Coronary artery (tissue), 2 donors: ENCODE data around the gene GTF2A1.
"Not testable (repeated sequence)": the region's sequence is repeated elsewhere in the genome, so short reads cannot be mapped to it uniquely, and the experiment has no call there.

ENCODE experiments used
- DNase-seq: peaks from one replicate; pipeline ENCODE4 v3.0.0-alpha.2; 2017; ENCODE audit warnings: low spot score
- H3K27ac ChIP-seq, 2 donors: fragments of 200-600 bp; sonication (generic); one replicate each; pipeline ENCODE4 v1.5.1; 2016 to 2019
- H3K4me3 ChIP-seq: fragments of 200-600 bp; sonication (generic); 2 replicates; pipeline ENCODE4 v1.5.1; 2016; ENCODE audit warnings: mild to moderate bottlenecking, moderate library complexity
- CTCF ChIP-seq: fragments of 200-600 bp; sonication (generic); IDR thresholded peaks from one replicate; pipeline ENCODE4 v1.5.1; 2019; ENCODE audit warnings: antibody characterized with exemption

The GTF2A1 gene

GRCh38 chr14:81246461-81247270 lies 25.9 kb upstream of the GTF2A1 start:
- no peak for TF ChIP-seq CTCF
- H3K4me3 ChIP-seq, result no peak overlapping the region
- H3K27ac ChIP-seq, result no peak overlapping the region
- no peak for DNase-seq

GRCh38 chr14:81245771-81246170 lies 25.0 kb upstream of the GTF2A1 start:
- H3K27ac ChIP-seq, result no peak overlapping the region

GRCh38 chr14:81244431-81244830 lies 23.7 kb upstream of the GTF2A1 start:
- not testable (repeated sequence) for H3K27ac ChIP-seq, H3K4me3 ChIP-seq, DNase-seq

More at GRCh38 chr14:81245771-81246170, 25.0 kb upstream of the GTF2A1 start:
- TF ChIP-seq CTCF, result no peak
- DNase-seq, result no peak
- no peak overlapping the region for H3K4me3 ChIP-seq

- Histone ChIP-seq H3K4me3 (no peak overlapping the region), H3K27ac (no peak overlapping the region)
- DNase-seq, result no peak
- no peak for TF ChIP-seq CTCF
Measured at GRCh38 chr14:81243499-81243898, 22.7 kb upstream of the GTF2A1 start.

- not testable (repeated sequence) for H3K4me3 ChIP-seq, DNase-seq, H3K27ac ChIP-seq
Measured at GRCh38 chr14:81236849-81237248, 16.1 kb upstream of the GTF2A1 start.

GRCh38 chr14:81236138-81236537 lies 15.4 kb upstream of the GTF2A1 start:
- H3K27ac ChIP-seq, result no peak overlapping the region
- TF ChIP-seq CTCF, result no peak
- H3K4me3 ChIP-seq, result no peak overlapping the region
- DNase-seq, result no peak

GRCh38 chr14:81235096-81235495 lies 14.3 kb upstream of the GTF2A1 start:
- TF ChIP-seq CTCF, result no peak
- DNase-seq, result no peak
- no peak overlapping the region for H3K4me3 ChIP-seq
- no peak overlapping the region for H3K27ac ChIP-seq

GRCh38 chr14:81234278-81234677 lies 13.5 kb upstream of the GTF2A1 start:
- Histone ChIP-seq H3K4me3 (no peak overlapping the region), H3K27ac (no peak overlapping the region)
- TF ChIP-seq CTCF, result no peak
- DNase-seq, result no peak
